HEK293 (cell line): ENCODE measurements around the gene EDDM13.

Experiments used
- CTCF ChIA-PET: fragments of 350-600 bp; formaldehyde crosslinking; extraction: SDS; loops from one replicate; lab custom pipeline; 2021; ENCODE audit warnings: antibody characterized with exemption; lab: Yijun Ruan, JAX
- POLR2A ChIA-PET: fragments of 300-600 bp; formaldehyde crosslinking; extraction: SDS; loops from one replicate; lab custom pipeline; 2020; ENCODE audit warnings: antibody characterized with exemption, inconsistent platforms; lab: Yijun Ruan, JAX
- H3K27ac ChIP-seq: fragments of 200-500 bp; sonication (Bioruptor generic); 2 replicates; pipeline ENCODE4 v1.5.1; 2014; ENCODE audit warnings: low read depth, low read length, control low read depth, inconsistent platforms; ENCODE audit errors: extremely low read depth
- H3K36me3 ChIP-seq, 2 experiments: fragments of 200-500 bp in 1 of 2; sonication (Bioruptor generic) in 1 of 2; 1 replicate in 1 of 2; 2 replicates in 1 of 2; pipeline ENCODE4 v1.5.1; 2014 to 2017; ENCODE audit warnings: inconsistent platforms in 2 of 2, low read length in 2 of 2; ENCODE audit not compliant: control insufficient read depth in 2 of 2, insufficient read depth in 1 of 2
- H3K4me1 ChIP-seq: fragments of 200-500 bp; sonication (Bioruptor generic); 2 replicates; pipeline ENCODE4 v1.5.1; 2014; ENCODE audit warnings: mild to moderate bottlenecking, low read length, inconsistent platforms; ENCODE audit not compliant: control insufficient read depth, insufficient read depth
- H3K4me3 ChIP-seq: 2 replicates; pipeline ENCODE4 v1.5.1; 2011; ENCODE audit warnings: low read depth, mild to moderate bottlenecking, control low read depth, low read length, moderate library complexity
- H3K9me3 ChIP-seq: fragments of 200-500 bp; sonication (Bioruptor generic); 2 replicates; pipeline ENCODE4 v1.5.1; 2014; ENCODE audit warnings: low read depth, low read length, inconsistent platforms; ENCODE audit not compliant: control insufficient read depth, insufficient read depth
- GLIS1 ChIP-seq: fragments of 450-650 bp; formaldehyde crosslinking; IDR thresholded peaks from 2 replicates; pipeline ENCODE4 v1.5.1; 2016; ENCODE audit warnings: missing biosample characterization, missing genetic modification characterization
- IKZF3 ChIP-seq: fragments of 450-650 bp; IDR thresholded peaks from 2 replicates; pipeline ENCODE4 v1.5.0; 2018; ENCODE audit warnings: missing biosample characterization, mild to moderate bottlenecking, missing genetic modification characterization, moderate library complexity
- WT1 ChIP-seq: fragments of 450-650 bp; formaldehyde crosslinking; IDR thresholded peaks from 2 replicates; pipeline ENCODE4 v1.5.1; 2016; ENCODE audit warnings: missing biosample characterization, missing genetic modification characterization
- ZBTB1 ChIP-seq: fragments of 450-650 bp; formaldehyde crosslinking; IDR thresholded peaks from 2 replicates; pipeline ENCODE4 v1.5.1; 2016; ENCODE audit warnings: missing biosample characterization, missing genetic modification characterization
- ZNF10 ChIP-seq: fragments of 450-650 bp; formaldehyde crosslinking; IDR thresholded peaks from 2 replicates; pipeline ENCODE4 v1.5.1; 2017; ENCODE audit warnings: missing biosample characterization, missing genetic modification characterization
- ZNF155 ChIP-seq: fragments of 450-650 bp; formaldehyde crosslinking; IDR thresholded peaks from 2 replicates; pipeline ENCODE4 v1.5.1; 2016; ENCODE audit warnings: missing biosample characterization, missing genetic modification characterization
- ZNF169 ChIP-seq: fragments of 450-650 bp; formaldehyde crosslinking; IDR thresholded peaks from 2 replicates; pipeline ENCODE4 v1.5.1; 2016; ENCODE audit warnings: missing biosample characterization, missing genetic modification characterization
- ZNF202 ChIP-seq: fragments of 450-650 bp; formaldehyde crosslinking; IDR thresholded peaks from 2 replicates; pipeline ENCODE4 v1.5.1; 2016; ENCODE audit warnings: missing biosample characterization, missing genetic modification characterization, borderline replicate concordance
- ZNF324 ChIP-seq: fragments of 450-650 bp; formaldehyde crosslinking; IDR thresholded peaks from 2 replicates; pipeline ENCODE4 v1.5.1; 2016; ENCODE audit warnings: missing biosample characterization, missing genetic modification characterization
- ZNF350 ChIP-seq: fragments of 450-650 bp; formaldehyde crosslinking; IDR thresholded peaks from 2 replicates; pipeline ENCODE4 v1.5.0; 2017; ENCODE audit warnings: missing biosample characterization, mild to moderate bottlenecking, missing genetic modification characterization
- ZNF37A ChIP-seq: fragments of 450-650 bp; IDR thresholded peaks from 2 replicates; pipeline ENCODE4 v1.5.1; 2018; ENCODE audit warnings: missing biosample characterization, missing genetic modification characterization
- ZNF426 ChIP-seq: fragments of 450-650 bp; formaldehyde crosslinking; IDR thresholded peaks from 2 replicates; pipeline ENCODE4 v1.5.1; 2017; ENCODE audit warnings: missing biosample characterization, missing genetic modification characterization, mild to moderate bottlenecking, inconsistent platforms, moderate library complexity
- ZNF549 ChIP-seq: fragments of 450-650 bp; IDR thresholded peaks from 2 replicates; pipeline ENCODE4 v1.5.1; 2018; ENCODE audit warnings: missing biosample characterization, missing genetic modification characterization, mild to moderate bottlenecking, inconsistent platforms, moderate library complexity
- ZNF610 ChIP-seq: fragments of 450-650 bp; formaldehyde crosslinking; IDR thresholded peaks from 2 replicates; pipeline ENCODE4 v1.5.1; 2016; ENCODE audit warnings: missing biosample characterization, missing genetic modification characterization, borderline replicate concordance
- ZNF621 ChIP-seq: fragments of 450-650 bp; formaldehyde crosslinking; IDR thresholded peaks from 2 replicates; pipeline ENCODE4 v1.5.1; 2017; ENCODE audit warnings: missing biosample characterization, missing genetic modification characterization
- ZNF677 ChIP-seq: fragments of 450-650 bp; IDR thresholded peaks from 2 replicates; pipeline ENCODE4 v1.5.0; 2018; ENCODE audit warnings: missing biosample characterization, mild to moderate bottlenecking, missing genetic modification characterization, moderate library complexity
- ZNF777 ChIP-seq: fragments of 450-650 bp; formaldehyde crosslinking; IDR thresholded peaks from 2 replicates; pipeline ENCODE4 v1.5.1; 2017; ENCODE audit warnings: missing biosample characterization, missing genetic modification characterization, borderline replicate concordance
- ZNF791 ChIP-seq: fragments of 450-650 bp; formaldehyde crosslinking; IDR thresholded peaks from 2 replicates; pipeline ENCODE4 v1.5.1; 2016; ENCODE audit warnings: missing biosample characterization, missing genetic modification characterization
- ZSCAN16 ChIP-seq: fragments of 450-650 bp; formaldehyde crosslinking; IDR thresholded peaks from 2 replicates; pipeline ENCODE4 v1.5.1; 2016; ENCODE audit warnings: missing biosample characterization, missing genetic modification characterization
- ZSCAN30 ChIP-seq: fragments of 450-650 bp; IDR thresholded peaks from 2 replicates; pipeline ENCODE4 v1.5.1; 2018; ENCODE audit warnings: missing biosample characterization, mild to moderate bottlenecking, missing genetic modification characterization, moderate library complexity
- ZXDB ChIP-seq: fragments of 450-650 bp; formaldehyde crosslinking; IDR thresholded peaks from 2 replicates; pipeline ENCODE4 v1.5.1; 2016; ENCODE audit warnings: missing biosample characterization, missing genetic modification characterization
- TF ChIP-seq, protein P1 (sequence below): fragments of 450-650 bp; formaldehyde crosslinking; conservative IDR thresholded peaks from 2 replicates; pipeline ENCODE4 v1.5.1; 2016; ENCODE audit warnings: low read depth, missing biosample characterization, missing genetic modification characterization
- TF ChIP-seq, protein P2 (sequence below): sonication (generic); formaldehyde crosslinking; IDR thresholded peaks from 2 replicates; pipeline ENCODE4 v1.8.1; 2022; ENCODE audit warnings: mild to moderate bottlenecking, moderate library complexity, missing genetic modification reagents
- TF ChIP-seq, protein P3 (sequence below): fragments of 450-650 bp; formaldehyde crosslinking; IDR thresholded peaks from 2 replicates; pipeline ENCODE4 v1.5.0; 2017; ENCODE audit warnings: missing biosample characterization, missing genetic modification characterization, borderline replicate concordance
- TF ChIP-seq, protein P4 (sequence below): IDR thresholded peaks from 2 replicates; pipeline ENCODE4 v1.6.1; 2011; ENCODE audit warnings: mild to moderate bottlenecking, low read depth, low read length, borderline replicate concordance
- TF ChIP-seq, protein P5 (sequence below): fragments of 450-650 bp; formaldehyde crosslinking; IDR thresholded peaks from 2 replicates; pipeline ENCODE4 v1.5.1; 2017; ENCODE audit warnings: missing biosample characterization, missing genetic modification characterization

EDDM13 gene, protein sequence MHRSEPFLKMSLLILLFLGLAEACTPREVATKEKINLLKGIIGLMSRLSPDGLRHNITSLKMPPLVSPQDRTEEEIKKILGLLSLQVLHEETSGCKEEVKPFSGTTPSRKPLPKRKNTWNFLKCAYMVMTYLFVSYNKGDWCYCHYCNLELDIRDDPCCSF

DNA sequence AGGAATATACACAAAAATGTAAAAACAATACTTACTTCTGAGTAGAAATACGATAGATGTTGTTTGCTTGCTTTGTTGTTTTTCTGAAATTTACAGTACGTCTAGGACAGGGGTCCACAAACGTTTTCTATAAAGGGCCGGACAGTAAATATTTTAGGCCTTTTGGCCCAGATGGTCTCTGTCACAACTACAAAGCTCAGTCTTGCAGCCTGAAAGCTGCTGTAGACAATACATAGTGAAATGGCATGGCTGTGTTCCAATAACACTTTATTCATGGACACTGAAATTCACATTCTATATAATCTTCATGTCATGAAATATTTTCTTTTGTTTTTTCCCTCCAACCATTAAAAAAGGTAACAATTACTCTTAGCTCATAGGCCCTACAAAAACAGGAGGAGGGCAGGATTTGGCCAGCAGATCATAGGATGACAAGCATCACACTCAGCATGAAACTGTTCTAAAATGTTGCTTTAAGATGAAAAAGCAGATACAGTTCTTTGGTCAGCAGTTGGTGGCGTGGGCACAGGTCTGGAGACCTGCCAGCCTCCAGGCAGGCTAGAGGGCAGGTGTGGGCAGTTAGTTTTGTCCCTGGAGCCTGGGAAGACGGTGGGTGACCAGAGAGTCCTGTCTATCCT lies at the start of gene EDDM13:
Gene EDDM13 (plus strand): TSS at position 588 of the 638 bp plus-strand sequence. CDS start 87 bp downstream, outside the sequence.
- TF ChIP-seq ZNF169 = no peak
- no peak for TF ChIP-seq ZNF426 (tag by site-specific recombination)
- TF ChIP-seq WT1 = no peak
- TF ChIP-seq ZNF621 (tag by site-specific recombination) = no peak
- TF ChIP-seq ZSCAN16 (tag by site-specific recombination) = no peak
- TF ChIP-seq, protein P1, sequence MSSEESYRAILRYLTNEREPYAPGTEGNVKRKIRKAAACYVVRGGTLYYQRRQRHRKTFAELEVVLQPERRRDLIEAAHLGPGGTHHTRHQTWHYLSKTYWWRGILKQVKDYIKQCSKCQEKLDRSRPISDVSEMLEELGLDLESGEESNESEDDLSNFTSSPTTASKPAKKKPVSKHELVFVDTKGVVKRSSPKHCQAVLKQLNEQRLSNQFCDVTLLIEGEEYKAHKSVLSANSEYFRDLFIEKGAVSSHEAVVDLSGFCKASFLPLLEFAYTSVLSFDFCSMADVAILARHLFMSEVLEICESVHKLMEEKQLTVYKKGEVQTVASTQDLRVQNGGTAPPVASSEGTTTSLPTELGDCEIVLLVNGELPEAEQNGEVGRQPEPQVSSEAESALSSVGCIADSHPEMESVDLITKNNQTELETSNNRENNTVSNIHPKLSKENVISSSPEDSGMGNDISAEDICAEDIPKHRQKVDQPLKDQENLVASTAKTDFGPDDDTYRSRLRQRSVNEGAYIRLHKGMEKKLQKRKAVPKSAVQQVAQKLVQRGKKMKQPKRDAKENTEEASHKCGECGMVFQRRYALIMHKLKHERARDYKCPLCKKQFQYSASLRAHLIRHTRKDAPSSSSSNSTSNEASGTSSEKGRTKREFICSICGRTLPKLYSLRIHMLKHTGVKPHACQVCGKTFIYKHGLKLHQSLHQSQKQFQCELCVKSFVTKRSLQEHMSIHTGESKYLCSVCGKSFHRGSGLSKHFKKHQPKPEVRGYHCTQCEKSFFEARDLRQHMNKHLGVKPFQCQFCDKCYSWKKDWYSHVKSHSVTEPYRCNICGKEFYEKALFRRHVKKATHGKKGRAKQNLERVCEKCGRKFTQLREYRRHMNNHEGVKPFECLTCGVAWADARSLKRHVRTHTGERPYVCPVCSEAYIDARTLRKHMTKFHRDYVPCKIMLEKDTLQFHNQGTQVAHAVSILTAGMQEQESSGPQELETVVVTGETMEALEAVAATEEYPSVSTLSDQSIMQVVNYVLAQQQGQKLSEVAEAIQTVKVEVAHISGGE = no peak
- TF ChIP-seq, protein P2, sequence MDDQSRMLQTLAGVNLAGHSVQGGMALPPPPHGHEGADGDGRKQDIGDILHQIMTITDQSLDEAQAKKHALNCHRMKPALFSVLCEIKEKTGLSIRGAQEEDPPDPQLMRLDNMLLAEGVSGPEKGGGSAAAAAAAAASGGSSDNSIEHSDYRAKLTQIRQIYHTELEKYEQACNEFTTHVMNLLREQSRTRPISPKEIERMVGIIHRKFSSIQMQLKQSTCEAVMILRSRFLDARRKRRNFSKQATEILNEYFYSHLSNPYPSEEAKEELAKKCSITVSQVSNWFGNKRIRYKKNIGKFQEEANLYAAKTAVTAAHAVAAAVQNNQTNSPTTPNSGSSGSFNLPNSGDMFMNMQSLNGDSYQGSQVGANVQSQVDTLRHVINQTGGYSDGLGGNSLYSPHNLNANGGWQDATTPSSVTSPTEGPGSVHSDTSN (CRISPR knock-in tag) = no peak
- no peak for TF ChIP-seq ZNF37A (tag by site-specific recombination)
- TF ChIP-seq, protein P3, sequence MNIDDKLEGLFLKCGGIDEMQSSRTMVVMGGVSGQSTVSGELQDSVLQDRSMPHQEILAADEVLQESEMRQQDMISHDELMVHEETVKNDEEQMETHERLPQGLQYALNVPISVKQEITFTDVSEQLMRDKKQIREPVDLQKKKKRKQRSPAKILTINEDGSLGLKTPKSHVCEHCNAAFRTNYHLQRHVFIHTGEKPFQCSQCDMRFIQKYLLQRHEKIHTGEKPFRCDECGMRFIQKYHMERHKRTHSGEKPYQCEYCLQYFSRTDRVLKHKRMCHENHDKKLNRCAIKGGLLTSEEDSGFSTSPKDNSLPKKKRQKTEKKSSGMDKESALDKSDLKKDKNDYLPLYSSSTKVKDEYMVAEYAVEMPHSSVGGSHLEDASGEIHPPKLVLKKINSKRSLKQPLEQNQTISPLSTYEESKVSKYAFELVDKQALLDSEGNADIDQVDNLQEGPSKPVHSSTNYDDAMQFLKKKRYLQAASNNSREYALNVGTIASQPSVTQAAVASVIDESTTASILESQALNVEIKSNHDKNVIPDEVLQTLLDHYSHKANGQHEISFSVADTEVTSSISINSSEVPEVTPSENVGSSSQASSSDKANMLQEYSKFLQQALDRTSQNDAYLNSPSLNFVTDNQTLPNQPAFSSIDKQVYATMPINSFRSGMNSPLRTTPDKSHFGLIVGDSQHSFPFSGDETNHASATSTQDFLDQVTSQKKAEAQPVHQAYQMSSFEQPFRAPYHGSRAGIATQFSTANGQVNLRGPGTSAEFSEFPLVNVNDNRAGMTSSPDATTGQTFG (tag by site-specific recombination) = no peak
- no peak for TF ChIP-seq ZNF350 (tag by site-specific recombination)
- no peak for TF ChIP-seq ZNF549 (tag by site-specific recombination)
- TF ChIP-seq ZNF324 (tag by site-specific recombination) = no peak
- TF ChIP-seq ZSCAN30 (tag by site-specific recombination) = no peak
- no peak for TF ChIP-seq IKZF3
- TF ChIP-seq ZNF202 (tag by site-specific recombination) = no peak
- POLR2A ChIA-PET = no interaction called here
- CTCF ChIA-PET = interaction anchor here (0.6 to 3.6 kb wide), 3 partner anchors 12 to 300 kb away, joined by 3 to 23 read pairs (median 4); no protein-coding TSS in a partner anchor

DNA sequence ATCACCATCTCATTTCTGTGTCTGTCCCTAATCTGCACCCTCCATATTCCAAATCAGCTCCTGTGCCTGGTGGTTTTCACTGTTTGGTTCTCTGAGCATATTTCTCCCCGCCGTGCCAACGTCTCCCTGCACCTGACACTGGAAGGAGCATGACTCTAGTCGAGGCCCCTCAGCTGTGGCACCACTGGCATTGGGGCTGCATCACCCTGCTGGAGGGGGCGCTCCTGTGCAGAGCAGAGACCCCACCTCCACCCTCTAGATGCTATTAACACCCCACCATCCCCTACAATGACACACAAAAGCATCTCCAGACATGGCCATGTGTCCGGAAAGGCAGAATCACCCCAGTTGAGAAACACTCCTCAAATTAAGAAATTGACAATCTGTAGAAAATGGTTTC lies 49.6 kb upstream of the EDDM13 start:
- Histone ChIP-seq H3K9me3 (no peaks in the 10 kb centered on the region), H3K27ac (no peak overlapping the region), H3K4me1 (no peaks in the 10 kb centered on the region), H3K36me3 (peaks cover 0 to 6% of the 10 kb centered on the region in 2 experiments; a peak in 1 of 3 replicates), H3K4me3 (no peak overlapping the region)
- CTCF ChIA-PET = interaction anchor here (0.7 to 0.8 kb wide), 2 partner anchors 129 to 150 kb away, joined by 3 read pairs; no protein-coding TSS in a partner anchor
- POLR2A ChIA-PET = no interaction called here
- no peak for TF ChIP-seq ZNF777 (tag by site-specific recombination)
- no peak for TF ChIP-seq ZNF10 (tag by site-specific recombination)
- no peak for TF ChIP-seq GLIS1 (tag by site-specific recombination)
- no peak for TF ChIP-seq ZNF155 (tag by site-specific recombination)
- no peak for TF ChIP-seq ZNF791 (tag by site-specific recombination)
- TF ChIP-seq, protein P4, sequence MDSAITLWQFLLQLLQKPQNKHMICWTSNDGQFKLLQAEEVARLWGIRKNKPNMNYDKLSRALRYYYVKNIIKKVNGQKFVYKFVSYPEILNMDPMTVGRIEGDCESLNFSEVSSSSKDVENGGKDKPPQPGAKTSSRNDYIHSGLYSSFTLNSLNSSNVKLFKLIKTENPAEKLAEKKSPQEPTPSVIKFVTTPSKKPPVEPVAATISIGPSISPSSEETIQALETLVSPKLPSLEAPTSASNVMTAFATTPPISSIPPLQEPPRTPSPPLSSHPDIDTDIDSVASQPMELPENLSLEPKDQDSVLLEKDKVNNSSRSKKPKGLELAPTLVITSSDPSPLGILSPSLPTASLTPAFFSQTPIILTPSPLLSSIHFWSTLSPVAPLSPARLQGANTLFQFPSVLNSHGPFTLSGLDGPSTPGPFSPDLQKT = no peak
- no peak for TF ChIP-seq ZNF610
- TF ChIP-seq ZNF677 = no peak
- no peak for TF ChIP-seq ZXDB (tag by site-specific recombination)
- no peak for TF ChIP-seq ZBTB1
- TF ChIP-seq, protein P5, sequence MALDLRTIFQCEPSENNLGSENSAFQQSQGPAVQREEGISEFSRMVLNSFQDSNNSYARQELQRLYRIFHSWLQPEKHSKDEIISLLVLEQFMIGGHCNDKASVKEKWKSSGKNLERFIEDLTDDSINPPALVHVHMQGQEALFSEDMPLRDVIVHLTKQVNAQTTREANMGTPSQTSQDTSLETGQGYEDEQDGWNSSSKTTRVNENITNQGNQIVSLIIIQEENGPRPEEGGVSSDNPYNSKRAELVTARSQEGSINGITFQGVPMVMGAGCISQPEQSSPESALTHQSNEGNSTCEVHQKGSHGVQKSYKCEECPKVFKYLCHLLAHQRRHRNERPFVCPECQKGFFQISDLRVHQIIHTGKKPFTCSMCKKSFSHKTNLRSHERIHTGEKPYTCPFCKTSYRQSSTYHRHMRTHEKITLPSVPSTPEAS (tag by site-specific recombination) = no peak

More for the DNA sequence above, at the start of gene EDDM13:
- H3K4me3 ChIP-seq = no peak within 1 kb of the TSS
- peaks cover 0 to 4% of the 10 kb centered on the region in 2 experiments; a peak in 2 of 3 replicates for H3K36me3 ChIP-seq
- H3K9me3 ChIP-seq = no peaks in the 10 kb centered on the region
- no peaks in the 10 kb centered on the region for H3K4me1 ChIP-seq
- no peak within 1 kb of the TSS for H3K27ac ChIP-seq
